ENCODE results near the gene C14orf93. TPM values are rescaled to one million over a fixed set of nuclear protein-coding genes. Genes with fewer than 3 reads are reported as not detected.

The C14orf93 gene
- total RNA-seq, 4 donors from 2014 or later: 3.7 to 16.2 (median 6.7) TPM

GRCh38 chr14:22976620-22977433 lies 33.1 kb downstream of the C14orf93 start:
- intact Hi-C loops (cut with DNase I; ENCODE audit: low total_unique reads) (no loop called here), in situ Hi-C loops (cut with MboI; ENCODE audit: low sequenced_read_pairs in 4 of 4) (no loop called here)
- Histone ChIP-seq H3K4me3 (no peak overlapping the region), H3K27me3 (peaks cover 17 to 19% (median 18%) of the 10 kb centered on the region in 3 donors), H3K4me1 (peaks cover 0 to 3% of the 10 kb centered on the region in 2 donors), H3K27ac (peak overlapping the region in 1 of 4 donors; percentile 38), H3K36me3 (no peaks in the 10 kb centered on the region), H3K9me3 (no peaks in the 10 kb centered on the region)
- TF ChIP-seq POLR2A (IDR thresholded peaks at IDR 0.05) (no peak), CTCF (IDR thresholded peaks at IDR 0.05 in 4 of 5, conservative IDR thresholded peaks at IDR 0.05 in 1 of 5) (no peak)
- ATAC-seq (no peak), DNase-seq (no peak)

GRCh38 chr14:22974530-22975313 lies 35.2 kb downstream of the C14orf93 start:
- no peak for DNase-seq
- ATAC-seq: no peak
- H3K27ac ChIP-seq: peak overlapping the region in 1 of 4 donors; percentile 6

GRCh38 chr14:22973217-22974032 lies 36.5 kb downstream of the C14orf93 start:
- no peak overlapping the region for H3K27ac ChIP-seq
- H3K4me1 ChIP-seq: no peaks in the 10 kb centered on the region
- ATAC-seq (peak; percentile 77 to 89), DNase-seq (no peak)
- peak; percentile 49 to 65 (median 63) for TF ChIP-seq CTCF (IDR thresholded peaks at IDR 0.05 in 4 of 5, conservative IDR thresholded peaks at IDR 0.05 in 1 of 5)
- TF ChIP-seq POLR2A (IDR thresholded peaks at IDR 0.05): no peak
- H3K4me3 ChIP-seq: no peak overlapping the region
- no peaks in the 10 kb centered on the region for H3K27me3 ChIP-seq
- intact Hi-C loops (cut with DNase I; ENCODE audit: low total_unique reads) (loop anchor here (1.0 kb wide), 1 partner anchor 10 kb away; no protein-coding TSS in a partner anchor), in situ Hi-C loops (cut with MboI; ENCODE audit: low sequenced_read_pairs in 4 of 4) (no loop called here)
- H3K36me3 ChIP-seq: no peaks in the 10 kb centered on the region
- H3K9me3 ChIP-seq: no peaks in the 10 kb centered on the region

More at GRCh38 chr14:22974530-22975313, 35.2 kb downstream of the C14orf93 start:
- no peak overlapping the region for H3K4me3 ChIP-seq
- no peaks in the 10 kb centered on the region for H3K4me1 ChIP-seq
- TF ChIP-seq CTCF (IDR thresholded peaks at IDR 0.05 in 4 of 5, conservative IDR thresholded peaks at IDR 0.05 in 1 of 5) (no peak), POLR2A (IDR thresholded peaks at IDR 0.05) (no peak)
- in situ Hi-C loops (cut with MboI; ENCODE audit: low sequenced_read_pairs in 4 of 4): no loop called here
- peaks cover 0 to 3% (median 0%) of the 10 kb centered on the region in 3 donors for H3K27me3 ChIP-seq
- H3K9me3 ChIP-seq: no peaks in the 10 kb centered on the region
- intact Hi-C loops (cut with DNase I; ENCODE audit: low total_unique reads): no loop called here
- H3K36me3 ChIP-seq: no peaks in the 10 kb centered on the region

- Histone ChIP-seq H3K4me3 (no peak overlapping the region), H3K9me3 (no peaks in the 10 kb centered on the region), H3K27me3 (no peaks in the 10 kb centered on the region), H3K27ac (no peak overlapping the region), H3K4me1 (no peaks in the 10 kb centered on the region), H3K36me3 (no peaks in the 10 kb centered on the region)
- DNase-seq (no peak), ATAC-seq (no peak)
- in situ Hi-C loops (cut with MboI; ENCODE audit: low sequenced_read_pairs in 4 of 4) (no loop called here), intact Hi-C loops (cut with DNase I; ENCODE audit: low total_unique reads) (no loop called here)
- TF ChIP-seq CTCF (IDR thresholded peaks at IDR 0.05 in 4 of 5, conservative IDR thresholded peaks at IDR 0.05 in 1 of 5): no peak
- no peak for TF ChIP-seq POLR2A (IDR thresholded peaks at IDR 0.05)
These were observed 37.5 kb downstream of the C14orf93 start for GRCh38 chr14:22972313-22972930.

Measured in gastrocnemius medialis (tissue), 4 donors.